HG03139 (cell line): ENCODE measurements around the gene ZNF366.
A peak's percentile ranks its signal among the peaks of the same experiment; 100 is the strongest.

Source experiments
- ATAC-seq: cut with Tn5 transposase; IDR thresholded peaks from one replicate; pipeline ENCODE4 v1.9.1; 2021; ENCODE audit not compliant: unreplicated experiment

ZNF366 gene

DNA sequence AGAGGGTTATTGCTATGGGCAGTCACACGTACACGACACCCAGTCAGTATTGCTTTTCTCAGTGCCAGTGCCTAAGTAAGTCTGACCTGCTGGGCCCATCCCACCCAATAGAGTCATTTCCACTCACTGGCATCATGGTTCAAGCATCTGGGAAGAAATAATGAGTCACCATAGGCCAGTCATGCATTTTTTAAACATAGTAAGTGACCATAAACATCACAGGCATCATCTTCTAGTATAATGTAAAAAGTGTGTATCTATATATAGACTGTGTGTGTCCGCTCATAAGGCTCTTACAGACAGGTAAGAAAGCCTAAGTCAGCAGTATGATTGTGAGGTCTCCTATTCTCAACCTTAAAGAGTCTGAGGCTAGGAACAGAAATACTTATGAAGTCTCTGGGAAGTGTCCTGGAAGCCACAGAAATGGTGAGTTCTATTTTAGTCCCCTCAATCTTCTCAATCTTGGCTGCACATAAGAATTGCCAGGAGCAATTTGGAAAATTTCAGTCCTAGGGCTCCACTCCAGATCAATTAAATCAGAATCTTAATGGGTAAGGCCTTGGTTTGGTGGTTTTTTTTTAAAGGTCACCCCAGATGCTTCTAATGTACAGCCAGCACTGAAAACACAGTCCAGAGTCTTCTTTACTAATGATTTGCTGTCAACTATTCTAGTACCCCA lies 65.2 kb downstream of the ZNF366 start:
- ATAC-seq: no peak

DNA sequence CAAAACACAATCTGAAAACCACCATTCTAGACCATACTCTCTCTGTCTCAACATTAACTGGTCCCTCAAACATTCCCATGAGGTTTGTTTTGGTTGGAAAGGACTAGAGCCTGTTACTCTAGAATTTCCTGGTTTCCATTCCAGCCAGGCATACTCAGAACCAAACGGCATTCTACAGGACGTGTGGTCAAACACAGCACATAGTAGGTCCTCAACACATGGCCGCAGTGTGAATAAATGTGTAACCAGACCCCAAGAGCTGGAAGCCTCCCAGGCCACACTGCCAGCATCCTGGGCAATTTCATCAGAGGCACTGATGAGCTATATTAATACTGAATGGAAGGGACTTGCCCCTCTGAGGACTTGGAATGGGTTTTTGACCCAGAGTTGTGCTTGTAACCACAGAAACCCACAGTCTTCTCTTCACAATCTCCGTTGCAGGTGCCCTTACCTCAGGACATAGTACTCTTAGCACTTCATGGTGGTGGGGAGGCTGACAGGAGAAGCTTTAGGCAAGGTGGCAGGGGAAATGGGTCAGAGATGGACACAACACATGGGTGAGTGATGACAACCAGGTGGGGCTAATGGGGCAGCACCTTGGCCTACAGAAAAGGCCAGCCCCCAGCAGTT lies 66.0 kb downstream of the ZNF366 start:
- no peak for ATAC-seq

- peak; percentile 54 for ATAC-seq
Observed at GRCh38 chr5:72440207-72440638, 67.0 kb downstream of the ZNF366 start.

GRCh38 chr5:72439192-72439591 lies 68.0 kb downstream of the ZNF366 start:
- ATAC-seq: no peak

GRCh38 chr5:72438141-72438540 lies 69.1 kb downstream of the ZNF366 start:
- ATAC-seq: no peak

DNA sequence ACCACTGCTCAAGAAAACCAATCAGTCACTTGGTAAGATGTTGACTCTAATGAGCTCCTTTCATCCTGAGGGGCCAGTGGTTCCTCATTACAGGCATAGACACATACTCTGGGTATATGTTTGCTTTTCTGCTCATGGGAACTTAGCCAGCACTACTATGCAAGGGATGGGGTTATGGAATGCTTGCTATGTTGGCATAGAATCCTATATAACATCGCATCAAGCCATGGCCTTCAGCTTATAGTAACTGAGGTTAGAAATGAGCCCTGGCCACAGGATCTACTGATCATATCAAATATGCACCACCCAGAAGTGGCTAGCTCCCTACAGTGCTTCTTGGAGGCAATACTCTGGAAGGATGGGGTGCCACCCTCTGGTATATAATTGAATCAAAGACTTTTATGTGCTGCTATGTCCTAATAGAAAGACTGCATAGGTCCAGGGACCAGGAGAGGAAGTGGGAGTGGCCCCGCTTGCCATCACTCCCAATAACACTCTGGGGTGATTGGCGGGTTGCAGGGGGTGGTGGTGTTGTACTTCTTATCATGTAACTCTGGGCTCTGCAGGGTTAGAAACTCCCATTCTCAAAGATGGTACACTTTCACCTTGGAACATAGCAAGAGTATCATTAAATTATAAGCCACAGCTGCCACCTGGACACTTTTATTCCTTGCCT lies 70.3 kb downstream of the ZNF366 start:
- ATAC-seq: no peak

DNA sequence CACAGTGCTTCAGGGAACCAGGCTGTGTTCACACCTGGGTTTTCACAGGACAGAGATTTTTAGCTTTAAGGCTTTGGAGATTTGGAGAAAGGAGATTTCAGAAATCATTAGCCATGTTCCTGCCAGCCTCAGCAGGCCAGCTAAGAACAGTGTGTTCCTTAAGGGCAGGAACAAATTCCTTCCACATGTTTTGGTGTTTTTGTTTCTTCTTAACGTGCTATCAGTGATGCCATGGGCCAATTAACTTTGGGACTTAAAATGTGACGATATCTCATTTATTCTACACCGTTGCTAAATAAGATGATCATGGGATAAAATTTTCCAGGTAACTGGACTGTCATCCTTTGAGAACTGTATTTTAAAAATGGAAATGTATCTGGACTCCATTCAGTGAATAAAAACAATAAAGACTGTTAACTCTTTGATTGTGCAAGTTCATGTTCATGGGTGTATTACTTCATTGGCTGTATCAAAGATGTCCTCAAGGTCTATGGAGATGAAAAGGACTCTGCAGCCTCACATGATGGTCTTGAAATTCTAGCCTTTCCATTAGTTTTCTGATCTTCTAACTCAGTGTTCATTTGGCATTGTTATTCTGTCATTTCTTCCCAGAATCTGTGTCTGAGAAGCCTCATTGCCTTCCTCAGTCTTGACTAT lies 72.3 kb downstream of the ZNF366 start:
- no peak for ATAC-seq

GRCh38 chr5:72434056-72434780 lies 73.0 kb downstream of the ZNF366 start:
- no peak for ATAC-seq

DNA sequence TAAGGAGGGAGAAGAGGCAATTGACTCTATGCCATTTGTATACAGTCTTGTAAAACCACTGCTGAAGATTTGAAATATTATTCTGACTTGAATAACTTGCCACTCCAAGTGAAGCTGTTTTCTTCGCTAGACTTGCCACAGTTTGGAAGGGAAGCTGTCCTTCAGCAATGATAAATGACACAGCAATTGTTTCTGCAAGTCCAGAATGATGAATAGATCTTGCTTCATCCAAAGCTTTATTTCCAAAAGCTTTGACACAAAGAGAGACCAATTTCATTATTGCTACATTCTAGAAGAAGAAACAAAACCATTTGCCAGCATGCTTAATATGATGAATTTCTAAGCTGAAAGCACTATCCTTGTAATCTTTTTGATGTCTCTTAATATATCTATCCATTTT lies 73.7 kb downstream of the ZNF366 start:
- ATAC-seq: no peak

DNA sequence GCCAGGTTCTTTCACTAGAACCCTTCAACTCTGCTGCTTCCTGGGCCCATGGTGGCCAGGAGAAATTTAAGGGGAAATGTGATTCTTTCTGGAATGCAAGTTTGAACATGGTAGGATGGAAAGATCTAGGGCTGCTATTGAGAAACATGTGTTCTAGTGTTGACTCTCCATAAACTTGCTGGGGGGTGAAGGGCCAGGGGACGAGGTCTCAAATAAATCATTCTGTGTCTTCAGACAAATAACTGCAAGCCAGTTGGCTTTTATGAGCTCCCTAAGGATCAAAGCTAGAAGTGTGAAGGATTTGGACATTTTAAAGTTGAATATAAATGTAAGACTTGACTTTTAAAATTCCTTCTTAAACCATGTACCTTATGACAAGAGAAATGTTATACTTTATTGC lies 78.5 kb downstream of the ZNF366 start:
- no peak for ATAC-seq

DNA sequence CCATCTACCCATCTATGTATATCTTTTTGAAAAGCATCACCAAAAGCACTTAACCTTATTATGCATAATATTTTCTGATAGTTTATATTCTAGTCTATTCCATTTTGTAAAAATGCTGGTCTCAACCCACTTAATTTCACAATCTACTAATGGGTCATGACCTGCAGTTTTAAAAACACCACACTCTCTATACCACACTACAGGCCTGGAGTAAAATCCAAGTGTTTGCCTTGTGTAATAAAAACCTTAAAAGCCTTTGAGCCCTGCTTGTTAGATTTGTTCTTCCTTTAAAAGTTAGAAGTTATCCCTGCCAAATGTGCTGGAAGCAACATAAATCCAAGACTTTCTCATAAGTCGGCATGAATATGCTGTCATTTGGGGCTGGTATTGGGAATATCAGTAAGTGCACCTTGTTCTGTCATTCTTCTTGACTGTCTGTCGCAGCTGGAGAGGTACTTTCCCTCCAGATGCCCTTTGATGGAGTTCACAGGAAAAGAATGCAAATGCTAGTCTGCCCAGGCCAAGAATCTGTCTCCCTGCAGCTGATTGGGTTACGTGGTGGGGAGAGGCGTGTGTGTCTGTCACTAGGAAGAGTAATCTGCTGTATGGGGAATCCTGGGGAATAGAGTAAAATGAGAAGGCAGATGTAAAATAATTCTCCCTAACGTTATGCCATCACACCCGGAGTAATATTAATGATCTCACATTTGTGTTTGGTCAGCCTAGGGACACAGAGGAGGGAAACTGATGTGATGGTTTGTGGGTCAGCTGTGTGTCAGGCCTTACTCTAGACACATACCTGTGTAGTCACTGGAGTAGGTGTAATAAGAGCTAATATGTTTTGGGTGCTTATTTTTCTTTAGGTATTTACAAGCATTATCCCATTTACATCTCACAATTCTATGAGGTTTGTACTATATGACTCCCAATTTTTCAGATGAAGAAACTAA lies 79.4 kb downstream of the ZNF366 start:
- no peak for ATAC-seq

DNA sequence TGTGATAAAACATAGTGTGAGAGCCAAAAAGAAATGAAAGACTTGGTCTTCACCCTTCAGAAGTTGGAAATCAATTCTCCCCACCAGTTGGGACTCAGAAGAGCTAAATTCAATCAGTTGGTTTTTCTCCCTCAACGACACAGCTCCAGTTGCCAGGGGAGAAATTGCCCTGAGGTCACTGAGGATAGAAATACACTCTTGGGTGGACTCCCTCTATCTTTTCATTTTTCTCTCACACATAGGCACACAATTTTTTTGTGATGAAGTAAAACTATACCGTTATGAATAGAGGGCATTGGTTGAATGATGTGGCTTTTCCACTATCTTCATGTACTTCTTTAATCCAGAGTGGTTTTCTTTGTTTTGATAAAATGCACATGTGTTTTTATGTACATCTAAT lies 80.2 kb downstream of the ZNF366 start:
- ATAC-seq: no peak

DNA sequence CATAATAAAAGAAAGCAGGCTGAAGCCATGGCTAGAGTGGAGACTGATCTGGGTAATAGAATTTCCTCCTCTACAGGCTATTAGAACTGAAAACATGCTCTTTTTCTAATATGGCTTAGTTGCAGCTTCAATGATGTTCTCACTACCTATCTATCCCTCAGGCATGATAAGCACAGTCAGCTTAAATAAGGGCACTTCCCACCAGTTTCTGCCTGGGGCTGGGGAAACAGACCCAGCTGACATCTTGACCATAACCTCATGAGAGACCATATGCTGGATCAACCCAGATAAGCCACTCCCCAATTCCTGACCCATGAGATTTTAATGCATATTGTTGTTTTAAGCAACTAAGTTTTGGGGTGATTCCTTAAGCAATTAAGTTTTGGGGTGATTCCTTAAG lies 81.2 kb downstream of the ZNF366 start:
- ATAC-seq: no peak

- ATAC-seq: no peak
Observed at GRCh38 chr5:72418271-72418670, 88.9 kb downstream of the ZNF366 start.

- ATAC-seq: no peak
Observed at GRCh38 chr5:72417333-72418062, 89.7 kb downstream of the ZNF366 start.

DNA sequence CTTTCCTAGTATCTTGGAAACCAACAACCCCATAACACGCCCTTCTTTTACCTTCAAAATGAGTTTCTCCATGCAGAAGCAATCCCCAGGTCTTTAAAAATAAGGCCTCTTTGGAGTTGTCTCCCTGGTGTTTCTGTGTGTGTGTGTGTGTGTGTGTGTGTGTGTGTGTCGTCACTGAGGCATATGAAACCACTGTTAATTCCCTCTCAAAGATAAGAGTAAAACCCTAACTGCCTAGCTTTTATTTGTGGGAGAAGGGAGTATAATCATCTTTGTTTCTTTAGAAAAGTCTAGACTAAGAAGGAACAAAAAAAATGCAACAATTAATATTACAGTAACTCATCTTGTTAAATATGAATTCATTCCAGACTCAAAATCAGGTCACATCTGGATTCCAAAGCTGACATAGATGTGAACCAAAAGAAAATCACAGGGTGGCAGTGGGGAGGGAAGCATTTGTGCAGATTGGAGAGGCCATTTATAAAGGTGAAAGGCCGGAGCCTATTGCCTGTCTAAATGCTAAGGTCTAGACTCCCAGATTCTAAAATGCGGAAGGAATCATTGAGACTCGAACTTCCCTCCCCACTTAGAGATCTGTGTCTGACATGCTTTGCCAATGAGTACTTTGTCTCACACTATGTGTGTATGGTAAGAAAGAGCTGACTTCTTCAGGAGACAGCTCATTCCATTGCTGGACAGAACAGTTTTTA lies 91.4 kb downstream of the ZNF366 start:
- no peak for ATAC-seq

GRCh38 chr5:72412283-72413055 lies 94.7 kb downstream of the ZNF366 start:
- no peak for ATAC-seq

DNA sequence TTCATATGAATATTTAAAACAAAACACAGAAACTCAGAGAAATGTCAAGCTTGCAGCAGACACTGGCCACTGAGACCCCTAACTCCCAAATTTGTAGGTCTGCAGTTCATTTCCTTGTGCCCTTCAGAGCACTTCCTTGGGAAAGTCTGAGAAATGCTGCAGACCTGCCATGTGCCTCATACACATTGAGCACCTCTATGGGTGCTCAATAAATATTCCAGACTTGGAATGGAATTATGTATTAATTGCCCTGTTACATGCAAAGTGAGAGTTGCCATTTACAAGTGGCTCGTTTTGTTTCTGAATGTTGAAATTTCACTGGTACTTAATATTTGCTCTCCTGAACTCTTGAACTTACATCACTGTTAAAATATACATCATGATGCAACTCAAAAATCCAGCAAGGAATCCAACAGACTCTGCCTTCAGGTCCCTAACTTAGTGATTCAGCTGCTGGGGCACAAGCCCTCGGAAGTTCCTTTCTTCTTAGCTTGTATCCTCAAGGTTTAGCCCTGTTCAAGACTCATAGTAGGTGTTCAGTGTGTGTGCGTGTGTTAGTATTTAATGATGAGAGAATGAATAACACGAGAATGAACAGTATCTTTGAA lies 96.4 kb downstream of the ZNF366 start:
- no peak for ATAC-seq
